Activated naive CD4-positive, alpha-beta T cell treated with anti-CD3 and anti-CD28 coated beads, Interleukin-2, amount 50 U/mL, for 24 hours (primary cell): ENCODE results near the gene CENPB.

Source experiments
- H3K27ac Mint-ChIP-seq: one replicate; pipeline ENCODE4 v1.8.0; 2021; ENCODE audit warnings: mild to moderate bottlenecking, mixed read lengths
- H3K27me3 Mint-ChIP-seq: one replicate; pipeline ENCODE4 v1.8.0; 2021; ENCODE audit warnings: mixed read lengths
- H3K36me3 Mint-ChIP-seq: one replicate; pipeline ENCODE4 v1.8.0; 2021; ENCODE audit warnings: mixed read lengths
- H3K4me1 Mint-ChIP-seq: one replicate; pipeline ENCODE4 v1.8.0; 2021; ENCODE audit warnings: mixed read lengths
- H3K4me3 Mint-ChIP-seq: one replicate; pipeline ENCODE4 v1.8.0; 2021; ENCODE audit warnings: mild to moderate bottlenecking, mixed read lengths
- H3K9me3 Mint-ChIP-seq: one replicate; pipeline ENCODE4 v1.8.0; 2021; ENCODE audit warnings: mixed read lengths

The CENPB gene

DNA sequence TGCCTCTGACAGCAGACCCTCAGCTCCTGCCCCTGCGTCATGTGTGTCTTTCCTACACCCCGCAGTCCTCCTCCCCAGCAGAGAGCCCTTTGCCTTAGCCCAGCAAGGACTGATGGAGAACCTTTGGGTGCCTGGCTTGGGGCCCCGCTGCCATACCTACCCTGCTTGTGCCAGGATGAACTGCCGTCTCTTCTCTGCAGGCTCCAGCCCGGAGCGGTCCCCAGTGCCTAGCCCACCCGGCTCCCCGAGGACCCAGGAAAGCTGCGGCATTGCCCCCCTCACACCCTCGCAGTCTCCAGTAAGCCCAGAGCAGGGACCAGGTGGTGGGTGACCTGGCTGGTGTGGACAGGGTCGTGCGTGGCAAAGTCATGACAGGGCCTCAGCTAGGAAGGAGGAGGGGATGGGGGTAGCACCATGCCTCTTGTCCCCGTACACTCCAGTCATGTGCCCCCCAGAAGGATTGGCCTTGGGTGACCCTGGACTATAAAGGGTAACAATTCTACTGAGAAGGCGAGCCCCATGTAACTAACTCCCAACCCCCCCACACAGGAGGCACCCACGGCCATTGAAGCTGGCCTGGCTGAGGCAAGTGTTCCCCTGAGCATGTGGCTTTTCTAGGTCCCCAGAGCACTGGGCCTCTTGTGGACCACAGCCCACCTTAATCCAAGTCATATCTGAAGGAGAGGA is 45.8 kb downstream of the CENPB start:
- no peaks in the 10 kb centered on the region for H3K9me3 Mint-ChIP-seq
- no peak overlapping the region for H3K27ac Mint-ChIP-seq
- H3K4me3 Mint-ChIP-seq = no peak overlapping the region
- peaks cover 8% of the 10 kb centered on the region for H3K4me1 Mint-ChIP-seq
- H3K27me3 Mint-ChIP-seq = no peaks in the 10 kb centered on the region
- no peaks in the 10 kb centered on the region for H3K36me3 Mint-ChIP-seq

DNA sequence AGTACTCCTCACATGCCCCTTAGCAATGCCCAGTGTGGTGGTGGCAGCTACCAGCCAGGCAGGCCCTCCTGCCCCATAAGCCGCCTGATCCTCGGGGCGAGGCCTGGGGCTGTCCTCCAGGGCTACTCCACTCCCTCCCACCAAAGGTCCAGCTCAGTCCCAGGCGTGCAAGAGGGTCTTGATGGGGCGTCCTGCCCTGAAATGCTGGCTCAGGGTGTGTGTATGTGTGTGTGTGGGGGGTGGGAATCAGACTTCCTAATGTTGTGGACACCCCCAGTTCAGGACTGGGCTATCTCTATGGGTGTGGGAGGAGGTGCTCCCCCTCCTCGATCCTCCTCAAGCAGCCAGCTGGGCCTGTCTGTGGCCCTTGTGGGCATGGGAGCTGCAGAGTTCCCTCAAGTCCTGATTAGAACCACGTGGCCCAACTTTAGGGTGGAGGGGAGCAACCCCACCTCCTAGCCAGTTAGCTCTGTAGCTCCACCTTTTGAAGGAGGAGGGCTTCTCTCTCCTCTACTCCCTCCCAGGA is 46.6 kb downstream of the CENPB start:
- H3K9me3 Mint-ChIP-seq = no peaks in the 10 kb centered on the region
- H3K36me3 Mint-ChIP-seq = no peaks in the 10 kb centered on the region
- H3K27ac Mint-ChIP-seq = no peak overlapping the region
- H3K27me3 Mint-ChIP-seq = no peaks in the 10 kb centered on the region
- H3K4me3 Mint-ChIP-seq = no peak overlapping the region
- H3K4me1 Mint-ChIP-seq = peaks cover 8% of the 10 kb centered on the region

DNA sequence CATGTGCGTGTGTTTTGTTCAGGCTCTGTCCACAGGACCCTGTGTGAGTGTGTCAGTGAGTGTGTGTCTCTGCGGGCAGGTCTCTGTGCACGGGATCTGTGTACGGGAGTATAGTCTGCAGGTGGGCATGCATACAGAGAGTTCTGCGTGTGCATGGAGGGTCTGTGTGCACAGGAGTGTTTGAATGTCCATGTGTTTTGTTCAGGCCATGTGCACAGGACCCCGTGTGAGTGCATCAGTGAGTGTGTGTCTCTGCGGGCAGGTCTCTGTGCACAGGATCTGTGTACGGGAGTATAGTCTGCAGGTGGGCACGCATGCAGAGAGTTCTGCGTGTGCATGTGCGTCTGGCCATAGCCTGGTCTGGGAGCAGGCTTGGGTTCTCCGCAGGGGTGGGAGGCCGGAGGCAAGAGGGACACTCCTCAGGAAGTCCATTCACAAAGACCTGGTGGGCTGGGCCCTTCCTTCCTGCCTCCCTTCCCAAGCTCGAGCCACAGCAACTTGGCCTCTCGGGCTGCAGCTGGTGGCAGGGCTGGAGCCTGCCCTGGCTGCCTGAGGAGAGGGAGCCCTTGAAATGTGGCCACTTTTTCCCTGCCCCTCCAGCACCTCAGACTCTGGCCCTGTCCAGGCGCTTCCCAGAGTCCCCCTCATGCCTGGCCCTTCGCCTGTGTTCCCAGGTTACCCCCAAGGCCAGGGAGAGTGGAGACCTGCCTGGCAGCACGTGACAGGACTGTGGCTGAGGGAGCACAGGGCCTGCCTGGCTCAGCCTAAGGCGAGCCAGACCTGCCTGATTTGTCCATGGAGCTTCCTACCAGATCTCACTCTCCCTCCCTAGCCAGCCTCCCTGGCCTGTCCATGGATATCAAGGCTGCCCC is 47.2 kb downstream of the CENPB start:
- Mint-ChIP-seq H3K27me3 (no peaks in the 10 kb centered on the region), H3K36me3 (no peaks in the 10 kb centered on the region), H3K4me1 (peaks cover 2% of the 10 kb centered on the region), H3K27ac (no peak overlapping the region), H3K9me3 (no peaks in the 10 kb centered on the region), H3K4me3 (no peak overlapping the region)

DNA sequence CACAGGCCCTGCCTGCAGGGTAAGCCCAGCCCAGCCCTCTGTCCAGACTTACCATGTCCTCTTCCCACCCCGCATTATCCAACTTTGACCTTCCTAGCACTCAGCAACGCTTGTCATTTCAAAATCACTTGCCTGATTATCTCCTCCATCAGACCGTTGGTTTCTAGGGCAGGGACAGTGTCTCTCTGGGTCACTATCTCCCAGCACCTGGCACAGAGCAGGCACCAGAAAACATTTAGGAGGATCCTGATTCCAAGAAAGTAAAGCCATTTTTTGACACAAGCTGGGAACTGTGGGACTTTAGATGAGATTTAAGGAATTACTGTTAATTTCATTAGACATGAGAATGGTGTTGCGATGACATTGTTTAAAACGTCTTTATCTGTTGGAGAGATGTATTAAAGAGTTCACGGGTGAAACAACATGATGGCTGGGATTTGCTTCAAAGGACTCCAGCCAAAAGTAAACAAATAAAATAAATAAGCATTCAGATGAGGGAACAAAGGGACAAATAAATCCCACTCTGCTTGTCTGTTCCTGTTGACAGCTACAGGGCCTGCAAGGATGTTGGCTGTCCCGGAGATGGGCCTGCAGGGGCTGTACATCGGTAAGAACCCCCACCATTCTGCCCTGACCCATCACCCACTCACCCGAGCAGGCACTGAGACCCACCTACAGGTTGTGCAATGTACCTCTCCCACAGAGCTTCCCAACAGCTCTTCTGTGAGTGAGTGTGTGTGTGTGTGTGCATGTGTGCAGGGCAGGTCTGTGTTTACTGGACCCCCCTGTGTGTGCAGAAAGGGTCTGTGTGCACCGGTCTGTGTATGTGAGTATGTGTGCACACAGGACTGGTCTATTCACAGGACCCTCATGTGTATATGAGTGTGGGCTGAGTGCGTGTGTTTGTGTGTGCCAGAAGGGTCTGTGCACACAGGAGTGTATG is 48.2 kb downstream of the CENPB start:
- peak overlapping the region; percentile 41 for H3K27ac Mint-ChIP-seq
- H3K27me3 Mint-ChIP-seq = peaks cover 4% of the 10 kb centered on the region
- no peaks in the 10 kb centered on the region for H3K9me3 Mint-ChIP-seq
- H3K36me3 Mint-ChIP-seq = no peaks in the 10 kb centered on the region
- H3K4me1 Mint-ChIP-seq = no peaks in the 10 kb centered on the region
- H3K4me3 Mint-ChIP-seq = no peak overlapping the region

DNA sequence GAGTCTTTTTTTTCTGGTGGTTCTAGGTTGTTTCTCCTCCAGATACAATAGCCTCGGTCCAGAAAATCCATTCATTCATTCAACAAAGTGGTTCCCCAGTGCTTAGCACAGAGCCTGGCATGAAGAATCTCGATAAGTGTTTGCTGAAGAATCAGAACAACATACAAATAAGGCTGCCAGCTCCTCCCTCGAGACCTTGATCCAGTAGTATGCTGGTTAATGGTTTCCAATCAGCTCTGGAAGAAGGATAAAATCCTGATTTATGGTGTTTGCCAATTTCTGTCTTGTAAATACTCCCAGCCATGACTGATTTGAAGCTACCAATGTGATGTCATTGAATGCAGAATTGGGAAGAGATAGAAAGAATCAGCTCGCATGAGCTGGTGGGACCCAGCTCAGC is 50.8 kb downstream of the CENPB start:
- no peaks in the 10 kb centered on the region for H3K36me3 Mint-ChIP-seq
- peaks cover 16% of the 10 kb centered on the region for H3K27me3 Mint-ChIP-seq
- no peak overlapping the region for H3K4me3 Mint-ChIP-seq
- no peak overlapping the region for H3K27ac Mint-ChIP-seq
- H3K4me1 Mint-ChIP-seq = no peaks in the 10 kb centered on the region
- H3K9me3 Mint-ChIP-seq = no peaks in the 10 kb centered on the region

DNA sequence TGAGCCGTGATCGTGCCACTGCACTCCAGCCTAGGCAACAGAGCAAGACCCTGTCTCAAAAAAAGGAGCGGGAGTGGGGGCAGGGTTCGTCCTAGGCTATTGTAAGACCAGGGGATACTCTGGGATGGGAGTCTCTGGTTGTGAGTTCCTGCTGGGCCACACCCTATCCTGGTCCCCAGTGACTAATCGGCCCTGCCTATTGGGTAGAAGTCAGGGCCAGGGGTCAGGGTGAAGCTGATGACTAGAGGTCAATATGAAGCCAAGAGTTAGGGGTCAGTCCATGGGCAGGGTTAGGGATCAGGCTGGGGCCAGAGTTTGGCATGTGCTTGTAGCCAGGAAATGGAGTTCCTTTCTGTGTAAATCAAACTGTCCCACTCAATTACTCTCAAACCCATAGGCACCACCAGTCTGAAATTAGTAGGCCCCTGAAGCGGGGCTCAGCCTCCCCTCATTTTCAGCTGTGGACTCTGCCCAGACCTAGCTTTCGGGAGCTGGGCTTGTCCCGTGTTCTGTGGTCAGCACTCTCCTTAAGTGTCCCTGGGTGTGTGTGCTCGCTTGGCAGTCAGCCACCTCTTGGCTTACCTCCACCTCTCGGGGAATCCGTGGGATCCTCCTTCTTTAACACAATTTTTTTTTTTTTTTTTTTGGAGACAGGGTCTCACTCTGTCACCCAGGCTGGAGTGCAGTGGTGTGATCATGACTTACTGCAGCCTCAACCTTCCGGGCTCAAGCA is 52.3 kb downstream of the CENPB start:
- Mint-ChIP-seq H3K27ac (no peak overlapping the region), H3K27me3 (peaks cover 22% of the 10 kb centered on the region), H3K4me3 (no peak overlapping the region), H3K9me3 (no peaks in the 10 kb centered on the region), H3K36me3 (no peaks in the 10 kb centered on the region), H3K4me1 (no peaks in the 10 kb centered on the region)
